Measurements from ENCODE around the gene BCCIP. TPM values are rescaled to one million over a fixed set of nuclear protein-coding genes. Genes with fewer than 3 reads are reported as not detected.

The BCCIP gene
- total RNA-seq, 3 donors from 2014 or later (not counting 1 experiment from before 2014, with no cell fraction given) = 39.3 to 48.2 (median 41.3) TPM

GRCh38 chr10:125850766-125851731, 27.7 kb downstream of the BCCIP start:
- intact Hi-C loops (cut with micrococcal nuclease) = no loop called here
- no peaks in the 10 kb centered on the region for H3K4me1 Mint-ChIP-seq
- Histone ChIP-seq H3K27me3 (ENCODE audit: control insufficient read depth, insufficient read depth, low read length) (no peaks in the 10 kb centered on the region), H3K9me3 (ENCODE audit: control insufficient read depth, insufficient read depth, low read length) (no peaks in the 10 kb centered on the region), H3K36me3 (ENCODE audit: control insufficient read depth, insufficient read depth, low read length) (peaks cover 23% of the 10 kb centered on the region), H3K27ac (ENCODE audit: low read length) (no peak overlapping the region), H3K4me3 (ENCODE audit: low read length) (no peak overlapping the region), H3K4me1 (ENCODE audit: control insufficient read depth, insufficient read depth, low read length) (no peaks in the 10 kb centered on the region)
- peaks cover 5% of the 10 kb centered on the region for H3K36me3 Mint-ChIP-seq
- H3K27ac Mint-ChIP-seq = no peak overlapping the region
- ATAC-seq = no peak
- no peak overlapping the region for H3K4me3 Mint-ChIP-seq
- no peaks in the 10 kb centered on the region for H3K27me3 Mint-ChIP-seq (ENCODE audit: low read depth in 2 of 2)
- WGBS (ENCODE audit: insufficient coverage) = 100% methylated on average over 1 of the region's 2 CpGs
- H3K9me3 Mint-ChIP-seq = no peaks in the 10 kb centered on the region
- TF ChIP-seq CTCF (IDR thresholded peaks at IDR 0.05) = no peak
- DNase-seq = no peak

GRCh38 chr10:125852487-125852886, 29.1 kb downstream of the BCCIP start:
- Mint-ChIP-seq H3K27me3 (ENCODE audit: low read depth in 2 of 2) (no peaks in the 10 kb centered on the region), H3K4me3 (no peak overlapping the region), H3K9me3 (no peaks in the 10 kb centered on the region), H3K4me1 (no peaks in the 10 kb centered on the region), H3K27ac (no peak overlapping the region), H3K36me3 (peaks cover 5% of the 10 kb centered on the region)
- no peak for TF ChIP-seq CTCF (IDR thresholded peaks at IDR 0.05)
- Histone ChIP-seq H3K4me1 (ENCODE audit: control insufficient read depth, insufficient read depth, low read length) (no peaks in the 10 kb centered on the region), H3K36me3 (ENCODE audit: control insufficient read depth, insufficient read depth, low read length) (peaks cover 21% of the 10 kb centered on the region), H3K4me3 (ENCODE audit: low read length) (no peak overlapping the region), H3K27me3 (ENCODE audit: control insufficient read depth, insufficient read depth, low read length) (no peaks in the 10 kb centered on the region), H3K9me3 (ENCODE audit: control insufficient read depth, insufficient read depth, low read length) (no peaks in the 10 kb centered on the region), H3K27ac (ENCODE audit: low read length) (no peak overlapping the region)
- DNase-seq (no peak), ATAC-seq (no peak)
- intact Hi-C loops (cut with micrococcal nuclease) = no loop called here
- WGBS (ENCODE audit: insufficient coverage) = 97% methylated on average over 7 of the region's 7 CpGs

- H3K36me3 Mint-ChIP-seq = peaks cover 5% of the 10 kb centered on the region
- intact Hi-C loops (cut with micrococcal nuclease) = no loop called here
- no peaks in the 10 kb centered on the region for H3K9me3 Mint-ChIP-seq
- Histone ChIP-seq H3K27ac (ENCODE audit: low read length) (no peak overlapping the region), H3K9me3 (ENCODE audit: control insufficient read depth, insufficient read depth, low read length) (no peaks in the 10 kb centered on the region), H3K4me3 (ENCODE audit: low read length) (no peak overlapping the region), H3K27me3 (ENCODE audit: control insufficient read depth, insufficient read depth, low read length) (no peaks in the 10 kb centered on the region), H3K36me3 (ENCODE audit: control insufficient read depth, insufficient read depth, low read length) (peaks cover 7% of the 10 kb centered on the region), H3K4me1 (ENCODE audit: control insufficient read depth, insufficient read depth, low read length) (no peaks in the 10 kb centered on the region)
- no peaks in the 10 kb centered on the region for H3K27me3 Mint-ChIP-seq (ENCODE audit: low read depth in 2 of 2)
- H3K27ac Mint-ChIP-seq = no peak overlapping the region
- no peaks in the 10 kb centered on the region for H3K4me1 Mint-ChIP-seq
- no peak for DNase-seq
- ATAC-seq = no peak
- no peak for TF ChIP-seq CTCF (IDR thresholded peaks at IDR 0.05)
- no peak overlapping the region for H3K4me3 Mint-ChIP-seq
- 94% methylated on average over 2 of the region's 2 CpGs for WGBS (ENCODE audit: insufficient coverage)
Observed at GRCh38 chr10:125857185-125857760, 33.9 kb downstream of the BCCIP start.

Measured in natural killer cell (primary cell).